Measurements from ENCODE around the gene FOXM1.

The FOXM1 gene

DNA sequence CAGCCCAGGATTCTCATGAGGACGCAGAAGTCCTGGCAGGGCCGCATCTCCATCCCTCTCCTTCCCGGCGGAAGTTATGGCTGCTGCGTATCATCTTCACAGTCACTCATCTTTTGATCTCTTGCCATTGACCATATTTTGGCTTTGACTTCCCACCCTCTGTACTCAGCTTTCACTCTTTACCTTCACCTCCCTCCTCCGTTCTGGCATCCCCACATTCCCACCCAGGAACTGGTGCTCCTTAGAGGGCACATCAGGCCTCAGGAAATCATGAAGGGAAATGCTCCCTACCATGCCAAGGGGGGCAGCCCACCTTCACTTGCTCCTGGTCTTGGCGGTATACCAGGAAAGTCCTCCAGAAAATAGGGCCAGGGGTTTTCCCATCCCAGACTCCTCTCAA, 21.4 kb downstream of the FOXM1 start:
- DNase-seq (ENCODE audit: low read depth in 2 of 2): no peak
- TF ChIP-seq, protein P1, sequence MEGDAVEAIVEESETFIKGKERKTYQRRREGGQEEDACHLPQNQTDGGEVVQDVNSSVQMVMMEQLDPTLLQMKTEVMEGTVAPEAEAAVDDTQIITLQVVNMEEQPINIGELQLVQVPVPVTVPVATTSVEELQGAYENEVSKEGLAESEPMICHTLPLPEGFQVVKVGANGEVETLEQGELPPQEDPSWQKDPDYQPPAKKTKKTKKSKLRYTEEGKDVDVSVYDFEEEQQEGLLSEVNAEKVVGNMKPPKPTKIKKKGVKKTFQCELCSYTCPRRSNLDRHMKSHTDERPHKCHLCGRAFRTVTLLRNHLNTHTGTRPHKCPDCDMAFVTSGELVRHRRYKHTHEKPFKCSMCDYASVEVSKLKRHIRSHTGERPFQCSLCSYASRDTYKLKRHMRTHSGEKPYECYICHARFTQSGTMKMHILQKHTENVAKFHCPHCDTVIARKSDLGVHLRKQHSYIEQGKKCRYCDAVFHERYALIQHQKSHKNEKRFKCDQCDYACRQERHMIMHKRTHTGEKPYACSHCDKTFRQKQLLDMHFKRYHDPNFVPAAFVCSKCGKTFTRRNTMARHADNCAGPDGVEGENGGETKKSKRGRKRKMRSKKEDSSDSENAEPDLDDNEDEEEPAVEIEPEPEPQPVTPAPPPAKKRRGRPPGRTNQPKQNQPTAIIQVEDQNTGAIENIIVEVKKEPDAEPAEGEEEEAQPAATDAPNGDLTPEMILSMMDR (IDR thresholded peaks at IDR 0.05; ENCODE audit: low read depth, low read length): no peak
- H3K4me3 ChIP-seq (replicated peaks in 1 of 2; ENCODE audit: low read depth in 2 of 2, low read length in 2 of 2): no peak overlapping the region

DNA sequence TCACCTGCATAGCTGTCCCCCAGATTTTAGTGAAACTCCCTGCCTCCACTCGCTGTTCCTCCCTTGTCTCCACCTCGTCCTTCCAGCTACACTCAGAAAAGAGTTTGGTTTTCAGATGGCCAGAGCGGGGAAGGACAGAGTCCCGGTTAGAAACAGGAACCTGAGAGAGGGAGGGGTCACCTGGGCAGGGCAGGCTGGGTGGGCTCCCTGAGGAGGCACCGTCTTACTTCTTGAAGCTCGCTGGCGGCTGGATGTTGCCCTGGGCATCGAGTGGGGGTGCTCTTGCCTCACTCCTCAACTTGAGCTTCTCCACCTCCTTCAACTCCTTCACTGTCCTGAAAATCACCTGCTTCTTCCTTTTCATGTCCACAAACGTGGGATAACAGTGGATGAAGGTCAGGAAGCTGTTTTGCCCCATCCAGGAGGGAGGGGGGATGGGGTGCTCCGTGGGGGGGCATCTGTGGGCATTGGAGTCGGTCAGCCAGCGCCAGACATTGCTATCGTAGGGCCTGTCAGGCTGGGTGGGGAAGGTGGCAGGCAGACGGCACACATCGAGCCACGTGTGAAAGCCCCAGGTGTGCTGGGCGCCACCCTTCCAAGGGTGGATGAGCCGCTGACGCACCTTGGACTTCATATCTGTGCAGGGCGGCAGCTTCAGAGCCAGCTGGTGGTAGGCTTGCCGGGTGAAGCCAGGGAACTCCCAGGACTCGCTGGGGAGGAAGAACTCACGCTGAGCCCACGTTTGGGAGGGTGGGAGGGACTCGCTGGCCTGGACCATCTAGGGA, 22.1 kb downstream of the FOXM1 start:
- no peak for DNase-seq (ENCODE audit: low read depth in 2 of 2)
- H3K4me3 ChIP-seq (replicated peaks in 1 of 2; ENCODE audit: low read depth in 2 of 2, low read length in 2 of 2): no peak overlapping the region
- TF ChIP-seq, protein P1 (IDR thresholded peaks at IDR 0.05; ENCODE audit: low read depth, low read length): no peak

DNA sequence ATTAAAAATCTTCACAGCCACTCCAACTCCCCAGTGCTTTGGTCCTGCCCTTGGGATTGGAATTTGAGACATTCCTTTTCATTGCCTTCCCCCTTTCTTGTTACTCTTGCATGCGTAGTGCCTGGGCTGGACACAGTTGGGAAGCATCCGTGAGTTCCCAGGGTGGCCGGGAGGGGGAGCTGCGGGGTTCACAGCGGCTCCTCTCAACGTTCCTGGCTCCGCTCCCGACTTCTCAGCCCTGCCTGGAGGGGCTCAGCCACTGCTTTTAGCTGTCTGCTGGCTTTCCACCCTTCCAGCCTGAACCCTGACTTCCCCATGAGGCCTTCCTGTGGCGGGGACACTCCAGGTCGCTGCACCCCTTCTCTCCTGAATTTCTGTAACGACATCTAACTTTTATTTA, 23.3 kb downstream of the FOXM1 start:
- TF ChIP-seq, protein P1 (IDR thresholded peaks at IDR 0.05; ENCODE audit: low read depth, low read length): peak; percentile 98
- peak; percentile 82 to 86 for DNase-seq (ENCODE audit: low read depth in 2 of 2)

DNA sequence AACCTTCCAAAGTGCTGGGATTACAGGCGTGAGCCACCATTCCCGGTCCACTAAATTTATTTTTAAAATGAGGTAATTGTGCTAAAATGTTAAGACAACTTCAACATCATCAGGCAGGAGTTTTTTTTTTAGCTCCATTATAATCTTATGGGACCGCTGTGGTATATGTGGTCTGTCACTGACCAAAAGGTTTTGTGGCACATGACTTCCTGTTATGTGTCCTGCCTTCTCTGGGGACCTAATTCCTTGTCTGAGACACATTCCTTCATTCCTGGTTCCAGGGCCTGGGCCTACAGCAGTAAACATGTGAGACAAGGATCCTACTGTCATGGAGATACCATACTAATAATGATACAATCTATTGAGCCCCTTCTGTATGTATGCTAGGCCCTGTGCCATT, 25.0 kb downstream of the FOXM1 start:
- TF ChIP-seq, protein P1 (IDR thresholded peaks at IDR 0.05; ENCODE audit: low read depth, low read length): no peak
- no peak overlapping the region for H3K4me3 ChIP-seq (replicated peaks in 1 of 2; ENCODE audit: low read depth in 2 of 2, low read length in 2 of 2)
- no peak for DNase-seq (ENCODE audit: low read depth in 2 of 2)

More for the DNA sequence above, 23.3 kb downstream of the FOXM1 start:
- H3K4me3 ChIP-seq (replicated peaks in 1 of 2; ENCODE audit: low read depth in 2 of 2, low read length in 2 of 2): peak overlapping the region in 1 of 2 donors; percentile 21

DNA sequence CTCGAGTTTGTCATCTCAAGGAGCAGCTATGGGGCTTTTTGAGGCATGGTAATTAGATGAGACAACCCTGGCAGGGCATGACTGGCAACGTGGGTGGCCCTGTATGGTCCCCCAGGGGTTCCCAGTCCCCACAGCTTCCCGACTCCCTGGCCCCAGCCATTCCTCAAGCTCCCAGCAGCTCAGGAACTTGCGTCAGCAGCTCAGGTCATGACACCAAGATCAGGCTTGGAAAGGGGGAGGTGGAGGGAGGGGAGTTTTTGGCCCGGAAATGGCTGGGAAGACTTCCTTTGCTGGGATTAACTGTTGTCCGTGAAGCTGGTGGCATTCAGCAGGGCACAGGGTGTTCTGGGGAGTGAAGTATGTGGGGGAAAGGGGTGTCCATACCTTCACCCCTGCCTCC, 31.7 kb downstream of the FOXM1 start:
- TF ChIP-seq, protein P1 (IDR thresholded peaks at IDR 0.05; ENCODE audit: low read depth, low read length): no peak
- peak; percentile 72 to 89 for DNase-seq (ENCODE audit: low read depth in 2 of 2)
- H3K4me3 ChIP-seq (replicated peaks in 1 of 2; ENCODE audit: low read depth in 2 of 2, low read length in 2 of 2): no peak overlapping the region

DNA sequence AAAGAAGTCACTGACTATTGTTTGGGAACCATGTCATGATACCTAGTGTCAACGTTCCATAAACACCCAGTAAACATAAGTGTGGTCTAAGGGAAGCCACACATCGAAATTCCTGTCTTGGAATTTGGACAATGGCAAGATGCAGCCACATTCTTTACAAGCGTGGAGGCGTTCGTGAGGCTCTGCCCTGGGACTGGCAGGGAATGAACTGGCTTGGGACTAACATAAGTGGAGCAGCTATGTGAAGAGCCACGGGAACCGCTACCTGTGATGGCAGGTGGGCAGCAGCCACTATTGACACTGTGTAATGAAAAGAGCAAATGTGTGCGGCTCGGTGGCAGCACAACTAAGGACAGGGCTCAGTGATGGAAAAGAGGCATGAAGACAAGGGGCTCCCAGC, 32.2 kb downstream of the FOXM1 start:
- H3K4me3 ChIP-seq (replicated peaks in 1 of 2; ENCODE audit: low read depth in 2 of 2, low read length in 2 of 2): no peak overlapping the region
- peak in 1 of 2 donors; percentile 11 for DNase-seq (ENCODE audit: low read depth in 2 of 2)
- TF ChIP-seq, protein P1 (IDR thresholded peaks at IDR 0.05; ENCODE audit: low read depth, low read length): no peak

Measured in cardiac fibroblast (primary cell).